Vagina (tissue), 2 donors: ENCODE results near the gene TMCC2.

Source experiments
- CTCF ChIP-seq, 3 experiments: fragments of 450-650 bp in 2 of 3; fragments of 200-600 bp in 1 of 3; sonication (generic) in 1 of 3; IDR thresholded peaks; one replicate each; pipeline ENCODE4 v1.5.1; 2017 to 2019; ENCODE audit warnings: antibody characterized with exemption in 3 of 3, mild to moderate bottlenecking in 2 of 3, moderate library complexity in 2 of 3
- POLR2A ChIP-seq, 2 donors: fragments of 450-650 bp; IDR thresholded peaks; one replicate each; pipeline ENCODE4 v1.6.1; 2017; ENCODE audit warnings: antibody characterized with exemption in 2 of 2, mild to moderate bottlenecking in 2 of 2, moderate library complexity in 2 of 2
- POLR2AphosphoS5 ChIP-seq, 2 donors: sonication (generic); formaldehyde crosslinking; IDR thresholded peaks; one replicate each; pipeline ENCODE4 v1.9.0; 2017; ENCODE audit warnings: antibody characterized with exemption in 2 of 2, mild to moderate bottlenecking in 2 of 2, low read depth in 1 of 2; ENCODE audit not compliant: insufficient read depth in 1 of 2

DNA sequence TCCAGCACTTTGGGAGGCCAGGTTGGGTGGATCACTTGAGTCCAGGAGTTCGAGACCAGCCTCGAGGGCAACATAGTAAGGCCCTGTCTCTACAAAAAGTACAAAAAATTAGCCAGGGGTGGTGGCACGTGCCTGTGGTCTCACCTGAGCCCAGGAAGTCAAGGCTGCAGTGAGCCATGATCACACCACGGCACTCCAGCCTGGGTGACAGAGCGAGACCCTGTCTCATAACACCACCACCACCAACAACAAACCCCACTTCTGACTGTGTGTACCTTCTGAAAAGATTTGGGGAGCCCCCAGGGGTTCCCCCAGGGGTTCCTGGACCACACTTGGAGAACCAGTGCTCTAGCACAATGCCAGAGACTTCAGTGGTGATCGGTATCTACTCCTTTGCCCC is 63.9 kb downstream of the TMCC2 start:
- TF ChIP-seq CTCF (IDR thresholded peaks at IDR 0.05) (no peak), POLR2A (IDR thresholded peaks at IDR 0.05) (no peak), POLR2AphosphoS5 (IDR thresholded peaks at IDR 0.05; ENCODE audit: insufficient read depth in 1 of 2, low read depth in 1 of 2) (no peak)
